Esophagus squamous epithelium (tissue), 5 donors: ENCODE results near the gene RFX2. TPM values are rescaled to one million over a fixed set of nuclear protein-coding genes. Genes with fewer than 3 reads are reported as not detected.

Experiments
- DNase-seq: peaks from one replicate; lab custom pipeline; 2025; lab: John Stamatoyannopoulos, UW
- H3K27ac ChIP-seq, 4 donors: fragments of 200-600 bp; sonication (generic); one replicate each; pipeline ENCODE4 v1.5.1; 2016 to 2019; ENCODE audit warnings: mild to moderate bottlenecking in 1 of 4
- H3K27me3 ChIP-seq, 4 donors: fragments of 200-600 bp; sonication (generic); 1 replicate in 3 of 4; 2 replicates in 1 of 4; pipeline versions ENCODE4 v1.5.1 to v1.6.0; 2017 to 2021; ENCODE audit warnings: antibody characterized with exemption in 1 of 4
- H3K36me3 ChIP-seq, 3 donors: fragments of 200-600 bp; sonication (generic); one replicate each; pipeline ENCODE4 v1.5.1; 2016 to 2019
- H3K4me1 ChIP-seq, 3 donors: fragments of 200-600 bp; sonication (generic); one replicate each; pipeline ENCODE4 v1.5.1; 2017 to 2019
- H3K4me3 ChIP-seq, 4 donors: fragments of 200-600 bp; sonication (generic); 1 replicate in 3 of 4; 2 replicates in 1 of 4; pipeline ENCODE4 v1.5.1; 2016 to 2019; ENCODE audit warnings: mild to moderate bottlenecking in 2 of 4, moderate library complexity in 1 of 4
- H3K9me3 ChIP-seq, 3 donors: fragments of 200-600 bp; sonication (generic); one replicate each; pipeline ENCODE4 v1.5.1; 2016 to 2019
- POLR2A ChIP-seq, 4 donors: fragments of 450-650 bp; IDR thresholded peaks; one replicate each; pipeline ENCODE4 v1.6.1; 2017; ENCODE audit warnings: antibody characterized with exemption in 4 of 4, mild to moderate bottlenecking in 4 of 4, moderate library complexity in 3 of 4
- WGBS, 2 donors: methylation state at CpG; one replicate each; pipeline ENCODE4 v1.1.5; 2018; 5-methylcytosine and 5-hydroxymethylcytosine counted together
- intact Hi-C: fragments of 100-400 bp; cut with DNase I; formaldehyde crosslinking; loops from one replicate; pipeline ENCODE4 v1.15.0; 2022
- total RNA-seq, 4 donors: library from RNA; depleted of rRNA; stranded (reverse); fragments of >200 nt; gene quantifications; one replicate each; pipeline ENCODE4 v1.1.0, GENCODE V29; 2016
- TF ChIP-seq, protein P1 (sequence below), 6 experiments: fragments of 450-650 bp in 4 of 6; fragments of 200-600 bp in 2 of 6; sonication (generic) in 2 of 6; IDR thresholded peaks; one replicate each; pipeline ENCODE4 v1.5.1; 2016 to 2019; ENCODE audit warnings: antibody characterized with exemption in 6 of 6, mild to moderate bottlenecking in 4 of 6, moderate library complexity in 4 of 6
- donor health status: DM: yes; HTN: yes; CAD: no.

The RFX2 gene
- total RNA-seq, 4 donors from 2014 or later = 5.2 to 21.4 (median 7.7) TPM

DNA sequence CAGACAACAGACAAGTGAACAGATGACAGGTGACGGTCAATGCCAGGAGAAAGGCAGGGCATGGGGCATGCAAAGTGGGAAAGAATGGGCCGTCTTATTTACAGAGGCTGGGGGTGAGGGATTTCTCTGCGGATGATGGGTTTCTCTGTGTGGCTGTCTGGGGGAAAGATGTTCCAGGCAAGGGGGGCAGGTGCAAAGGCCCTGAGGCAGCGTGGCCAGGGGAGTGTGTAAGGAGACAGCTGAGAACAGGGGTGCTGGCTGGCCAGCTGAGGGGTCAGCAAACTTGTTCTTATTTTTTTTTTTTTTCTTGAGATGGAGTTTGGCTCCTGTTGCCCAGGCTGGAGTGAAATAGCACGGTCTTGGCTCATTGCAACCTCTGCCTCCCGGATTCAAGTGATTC, 110.6 kb downstream of the RFX2 start:
- no peak overlapping the region for H3K4me3 ChIP-seq
- H3K27ac ChIP-seq = no peak overlapping the region
- H3K27me3 ChIP-seq = no peaks in the 10 kb centered on the region
- peaks cover 0 to 90% (median 8%) of the 10 kb centered on the region in 3 donors for H3K36me3 ChIP-seq
- DNase-seq = no peak
- no peak for TF ChIP-seq POLR2A (IDR thresholded peaks at IDR 0.05)
- TF ChIP-seq, protein P1, sequence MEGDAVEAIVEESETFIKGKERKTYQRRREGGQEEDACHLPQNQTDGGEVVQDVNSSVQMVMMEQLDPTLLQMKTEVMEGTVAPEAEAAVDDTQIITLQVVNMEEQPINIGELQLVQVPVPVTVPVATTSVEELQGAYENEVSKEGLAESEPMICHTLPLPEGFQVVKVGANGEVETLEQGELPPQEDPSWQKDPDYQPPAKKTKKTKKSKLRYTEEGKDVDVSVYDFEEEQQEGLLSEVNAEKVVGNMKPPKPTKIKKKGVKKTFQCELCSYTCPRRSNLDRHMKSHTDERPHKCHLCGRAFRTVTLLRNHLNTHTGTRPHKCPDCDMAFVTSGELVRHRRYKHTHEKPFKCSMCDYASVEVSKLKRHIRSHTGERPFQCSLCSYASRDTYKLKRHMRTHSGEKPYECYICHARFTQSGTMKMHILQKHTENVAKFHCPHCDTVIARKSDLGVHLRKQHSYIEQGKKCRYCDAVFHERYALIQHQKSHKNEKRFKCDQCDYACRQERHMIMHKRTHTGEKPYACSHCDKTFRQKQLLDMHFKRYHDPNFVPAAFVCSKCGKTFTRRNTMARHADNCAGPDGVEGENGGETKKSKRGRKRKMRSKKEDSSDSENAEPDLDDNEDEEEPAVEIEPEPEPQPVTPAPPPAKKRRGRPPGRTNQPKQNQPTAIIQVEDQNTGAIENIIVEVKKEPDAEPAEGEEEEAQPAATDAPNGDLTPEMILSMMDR (IDR thresholded peaks at IDR 0.05) = no peak
- no peaks in the 10 kb centered on the region for H3K4me1 ChIP-seq
- H3K9me3 ChIP-seq = no peaks in the 10 kb centered on the region
- intact Hi-C loops = no loop called here
- WGBS, 2 donors = 91 to 96% methylated on average over 6 of the region's 6 CpGs

DNA sequence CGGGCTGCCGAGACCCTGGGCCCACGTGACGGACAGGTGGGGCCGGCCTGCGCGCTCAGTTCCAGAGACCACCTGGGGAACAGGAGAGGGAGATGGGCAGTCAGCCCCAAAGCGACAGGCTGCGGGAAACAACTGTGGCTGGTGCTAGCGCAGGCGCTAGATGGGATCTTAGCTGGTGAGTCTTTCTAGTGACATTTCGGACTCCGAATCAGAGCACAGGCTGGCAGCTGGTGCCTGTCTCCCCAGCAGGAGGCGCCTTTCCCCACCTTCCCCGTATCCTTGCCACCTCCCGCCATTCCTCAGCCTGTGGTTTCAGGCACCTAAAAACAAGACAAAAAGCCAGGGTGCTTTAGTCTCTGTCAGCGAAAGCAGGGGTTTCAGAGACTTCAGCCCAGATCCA, 112.9 kb downstream of the RFX2 start:
- Histone ChIP-seq H3K4me1 (peaks cover 0 to 15% (median 0%) of the 10 kb centered on the region in 3 donors), H3K4me3 (no peak overlapping the region), H3K27ac (no peak overlapping the region), H3K9me3 (no peaks in the 10 kb centered on the region), H3K36me3 (peaks cover 0 to 70% (median 2%) of the 10 kb centered on the region in 3 donors), H3K27me3 (no peaks in the 10 kb centered on the region)
- 76 to 89% methylated on average over 5 to 17 of the region's 17 CpGs for WGBS, 2 donors
- intact Hi-C loops = no loop called here
- TF ChIP-seq, protein P1 (IDR thresholded peaks at IDR 0.05) = no peak
- TF ChIP-seq POLR2A (IDR thresholded peaks at IDR 0.05) = no peak
- no peak for DNase-seq

DNA sequence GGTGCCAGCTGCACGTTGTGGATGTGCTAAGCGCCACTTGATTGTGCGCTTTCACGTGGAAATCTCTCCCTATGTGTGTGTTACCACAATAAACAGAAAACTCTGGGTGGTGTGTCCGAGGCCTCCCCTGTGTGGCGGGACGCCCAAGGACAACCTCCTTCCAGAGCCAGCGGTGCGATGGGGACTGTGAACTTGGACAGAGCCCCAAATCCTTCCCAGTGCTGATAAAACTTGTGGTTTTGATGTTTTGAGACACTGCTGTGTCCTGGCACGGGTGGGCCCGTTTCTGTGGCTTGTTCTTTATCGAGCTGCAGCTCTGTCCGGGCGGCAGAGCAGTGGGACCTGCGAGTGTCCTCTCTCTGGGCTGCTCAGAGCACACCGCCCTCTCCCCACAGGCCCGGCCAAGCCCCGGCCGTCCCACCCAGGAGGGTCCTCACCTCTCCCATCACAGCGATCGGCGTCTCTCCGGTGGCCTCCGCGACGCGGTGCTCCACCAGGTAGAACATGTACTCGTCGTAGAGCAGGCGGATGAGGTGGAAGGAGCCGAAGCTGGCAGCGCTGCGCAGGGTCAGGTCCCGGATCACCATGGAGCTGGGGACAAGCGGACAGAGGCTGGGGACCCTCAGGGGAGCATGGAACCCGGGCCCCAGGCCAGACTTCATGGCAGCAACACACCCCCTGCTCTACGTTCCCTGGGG, 113.5 kb downstream of the RFX2 start:
- intact Hi-C loops = no loop called here
- Histone ChIP-seq H3K9me3 (no peaks in the 10 kb centered on the region), H3K4me3 (no peak overlapping the region), H3K4me1 (peaks cover 0 to 15% (median 0%) of the 10 kb centered on the region in 3 donors), H3K27ac (no peak overlapping the region), H3K27me3 (no peaks in the 10 kb centered on the region), H3K36me3 (peaks cover 0 to 68% (median 0%) of the 10 kb centered on the region in 3 donors)
- WGBS, 2 donors = 89 to 90% methylated on average over 8 to 9 of the region's 37 CpGs
- DNase-seq = no peak
- TF ChIP-seq, protein P1 (IDR thresholded peaks at IDR 0.05) = no peak
- TF ChIP-seq POLR2A (IDR thresholded peaks at IDR 0.05) = no peak

DNA sequence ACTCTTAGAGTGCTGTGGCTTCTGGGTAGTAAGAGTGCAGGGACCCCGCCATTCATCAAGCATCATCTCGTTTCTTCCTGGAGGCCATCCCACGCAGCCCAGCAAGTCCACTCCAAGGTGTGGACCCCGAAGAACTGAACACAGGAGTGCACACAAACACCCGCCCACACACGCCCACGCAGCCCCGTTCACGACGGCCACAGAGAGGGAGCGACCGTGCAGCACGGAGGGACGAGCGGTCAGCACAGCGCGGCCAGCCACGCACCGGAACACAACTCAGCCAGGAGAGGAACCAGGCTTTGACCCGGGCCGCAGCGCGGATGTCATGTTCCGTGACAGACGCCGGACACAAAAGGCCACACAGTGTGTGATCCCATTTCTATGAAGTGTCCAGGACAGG, 114.2 kb downstream of the RFX2 start:
- H3K36me3 ChIP-seq = peaks cover 0 to 63% (median 0%) of the 10 kb centered on the region in 3 donors
- 93 to 97% methylated on average over 7 to 18 of the region's 26 CpGs for WGBS, 2 donors
- TF ChIP-seq, protein P1 (IDR thresholded peaks at IDR 0.05) = no peak
- no peak for TF ChIP-seq POLR2A (IDR thresholded peaks at IDR 0.05)

DNA sequence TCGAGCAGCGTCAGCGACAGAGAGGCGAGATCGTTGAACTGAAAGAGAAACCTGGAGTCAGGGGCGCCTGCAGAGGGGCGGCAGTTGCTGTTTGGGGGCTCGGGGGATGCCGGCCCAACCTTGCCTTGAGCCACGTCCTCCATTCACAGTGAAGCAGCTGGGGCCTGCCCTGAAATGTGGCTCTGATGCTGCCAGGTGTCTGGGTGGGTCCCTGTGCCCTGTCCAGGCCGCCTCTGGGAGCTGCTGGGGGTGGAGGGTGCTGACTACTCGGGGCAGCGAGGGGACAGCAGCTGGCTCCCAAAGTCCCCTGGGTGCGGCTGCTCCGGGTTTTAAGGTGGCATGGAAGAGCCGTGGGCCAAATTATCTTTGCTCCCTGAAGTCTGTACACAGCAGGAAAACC, 114.7 kb downstream of the RFX2 start:
- Histone ChIP-seq H3K9me3 (no peaks in the 10 kb centered on the region), H3K36me3 (peaks cover 0 to 58% (median 0%) of the 10 kb centered on the region in 3 donors), H3K4me3 (no peak overlapping the region), H3K4me1 (peaks cover 0 to 15% (median 0%) of the 10 kb centered on the region in 3 donors), H3K27ac (no peak overlapping the region), H3K27me3 (no peaks in the 10 kb centered on the region)
- intact Hi-C loops = no loop called here
- 95% methylated on average over 7 of the region's 16 CpGs; no CpG with 5 or more reads in 1 of the 2 donors for WGBS, 2 donors
- TF ChIP-seq, protein P1 (IDR thresholded peaks at IDR 0.05) = no peak
- no peak for TF ChIP-seq POLR2A (IDR thresholded peaks at IDR 0.05)
- no peak for DNase-seq

More for the DNA sequence above, 114.2 kb downstream of the RFX2 start:
- no peaks in the 10 kb centered on the region for H3K27me3 ChIP-seq
- H3K9me3 ChIP-seq = no peaks in the 10 kb centered on the region
- peaks cover 0 to 15% (median 0%) of the 10 kb centered on the region in 3 donors for H3K4me1 ChIP-seq
- no peak for DNase-seq
- H3K27ac ChIP-seq = no peak overlapping the region
- intact Hi-C loops = no loop called here
- H3K4me3 ChIP-seq = no peak overlapping the region
